ENCODE measurements around the gene SEPTIN8.

GRCh38 chr5:132817011-132817410 is 40.0 kb upstream of the SEPTIN8 start:
- TF ChIP-seq CTCF (conservative IDR thresholded peaks at IDR 0.05) = no peak
- TF ChIP-seq EZH2 (IDR thresholded peaks at IDR 0.05; ENCODE audit: low read depth) = no peak

All from PC-9 (cell line).